K562 (cell line): ENCODE measurements around the gene CYP21A2. TPM values are rescaled to one million over a fixed set of nuclear protein-coding genes. Genes with fewer than 3 reads are reported as not detected.

Experiments used
- ATAC-seq: fragments of 200-7000 bp; cut with Tn5 transposase; 3 replicates; pipeline ENCODE4 v1.9.1; 2020; ENCODE audit warnings: moderate library complexity
- BruUV-seq: library from RNA; stranded (reverse); fragments of 400-500 nt; replicated peaks from 2 replicates; lab custom pipeline; 2021; lab: Mats Ljungman, UMichigan
- CTCF ChIA-PET: fragments of 300-600 bp; formaldehyde crosslinking; extraction: SDS; loops from one replicate; lab custom pipeline; 2021; ENCODE audit warnings: low intra/inter-chr PET ratio; lab: Yijun Ruan, JAX
- POLR2A ChIA-PET: fragments of 300-600, 350-650 bp; sonication (Branson Sonifier 250); formaldehyde crosslinking; extraction: SDS; loops from one replicate; lab custom pipeline; 2021; ENCODE audit warnings: antibody characterized with exemption, inconsistent platforms; lab: Yijun Ruan, JAX
- DNase-seq, 4 experiments: peaks; one replicate each; pipeline versions ENCODE4 v3.0.0 to v3.0.0-alpha.2; 2011 to 2018; ENCODE audit warnings: low spot score in 3 of 4, mixed read lengths in 3 of 4; ENCODE audit errors: extremely low read depth in 1 of 4
- FAIRE-seq: peaks from 2 replicates; lab custom pipeline; 2011; peaks lifted over from hg19 to GRCh38; lab: Jason Lieb, UNC
- H2AFZ ChIP-seq: 2 replicates; pipeline ENCODE4 v1.6.0; 2011; ENCODE audit warnings: low read depth, low read length, control low read depth, inconsistent platforms
- H3K27ac ChIP-seq: fragments of 200-600 bp; 3 replicates; pipeline ENCODE4 v1.8.0; 2011; ENCODE audit warnings: low read depth, mild to moderate bottlenecking, control low read depth, inconsistent platforms, low read length, moderate library complexity, mixed read lengths; ENCODE audit errors: extremely low read depth
- H3K27me3 ChIP-seq, 2 experiments: fragments of 300-600 bp in 1 of 2; 2 replicates in 1 of 2; 3 replicates in 1 of 2; pipeline versions ENCODE4 v1.6.0 to v1.8.0; 2011; ENCODE audit warnings: inconsistent platforms in 2 of 2, low read length in 2 of 2, mild to moderate bottlenecking in 1 of 2, mixed read lengths in 1 of 2, moderate library complexity in 1 of 2; ENCODE audit not compliant: control insufficient read depth in 2 of 2, insufficient read depth in 2 of 2
- H3K36me3 ChIP-seq: fragments of 300-600 bp; 3 replicates; pipeline ENCODE4 v1.8.0; 2011; ENCODE audit warnings: mild to moderate bottlenecking, low read length, inconsistent platforms; ENCODE audit not compliant: control insufficient read depth, insufficient read depth
- H3K4me1 ChIP-seq, 2 experiments: fragments of 200-600 bp in 1 of 2; replicated peaks in 1 of 2; 2 replicates in 1 of 2; 3 replicates in 1 of 2; pipeline versions ENCODE4 v1.5.1 to v1.8.0; 2011; ENCODE audit warnings: inconsistent platforms in 2 of 2, low read length in 2 of 2, mild to moderate bottlenecking in 1 of 2, mixed read lengths in 1 of 2, moderate library complexity in 1 of 2; ENCODE audit not compliant: control insufficient read depth in 2 of 2, insufficient read depth in 2 of 2
- H3K4me2 ChIP-seq: 2 replicates; pipeline ENCODE4 v1.6.1; 2011; ENCODE audit warnings: low read length, control low read depth, inconsistent platforms, mixed read lengths; ENCODE audit not compliant: insufficient read depth
- H3K4me3 ChIP-seq: fragments of 200-600 bp; sonication (generic), shearing (Covaris generic); 2 replicates; pipeline ENCODE4 v1.5.1; 2016; ENCODE audit warnings: control low read depth, inconsistent platforms
- H3K79me2 ChIP-seq: fragments of 200-600 bp; 3 replicates; pipeline ENCODE4 v1.8.0; 2011; ENCODE audit warnings: low read length, inconsistent platforms; ENCODE audit not compliant: control insufficient read depth, insufficient read depth
- H3K9ac ChIP-seq, 2 experiments: 2 replicates each; pipeline versions ENCODE4 v1.6.0 to v1.6.1; 2011; ENCODE audit warnings: low read depth in 2 of 2, low read length in 2 of 2, control low read depth in 1 of 2, inconsistent platforms in 1 of 2, mild to moderate bottlenecking in 1 of 2, mixed read lengths in 1 of 2; ENCODE audit not compliant: insufficient read depth in 1 of 2
- H3K9me1 ChIP-seq: one replicate; pipeline ENCODE4 v1.6.0; 2011; ENCODE audit warnings: inconsistent platforms, mild to moderate bottlenecking, low read length, moderate library complexity; ENCODE audit not compliant: control insufficient read depth, insufficient read depth
- H3K9me3 ChIP-seq: replicated peaks from 2 replicates; pipeline ENCODE4 v1.5.1; 2011; ENCODE audit warnings: low read depth, low read length, inconsistent platforms; ENCODE audit not compliant: control insufficient read depth, insufficient read depth
- H4K20me1 ChIP-seq: replicated peaks from 2 replicates; pipeline ENCODE4 v1.6.1; 2011; ENCODE audit warnings: low read length, inconsistent platforms, mixed read lengths; ENCODE audit not compliant: control insufficient read depth, insufficient read depth
- ATF3 ChIP-seq, 2 experiments: fragments of 450-650 bp in 1 of 2; sonication (generic) in 1 of 2; formaldehyde crosslinking in 1 of 2; IDR thresholded peaks in 1 of 2; conservative IDR thresholded peaks in 1 of 2; 2 replicates each; pipeline versions ENCODE4 v1.6.1 to v1.8.1; 2016 to 2023; ENCODE audit warnings: mild to moderate bottlenecking in 2 of 2, moderate library complexity in 2 of 2, inconsistent platforms in 1 of 2, missing genetic modification reagents in 1 of 2
- CHCHD3 ChIP-seq: fragments of 250-450 bp; sonication (Bioruptor Pico); IDR thresholded peaks from 2 replicates; pipeline ENCODE4 v2.1.2; 2022; ENCODE audit warnings: mild to moderate bottlenecking
- E2F3 ChIP-seq: fragments of 250-450 bp; sonication (Bioruptor Pico); IDR thresholded peaks from 2 replicates; pipeline ENCODE4 v1.4.0; 2020; ENCODE audit warnings: mild to moderate bottlenecking
- KLF13 ChIP-seq: fragments of 450-650 bp; IDR thresholded peaks from 2 replicates; pipeline ENCODE4 v1.6.1; 2016; ENCODE audit warnings: missing genetic modification characterization, low read depth, mild to moderate bottlenecking, missing compliant biosample characterization, moderate library complexity, borderline replicate concordance
- PHF8 ChIP-seq: fragments of 200-600 bp; sonication (generic); IDR thresholded peaks from 2 replicates; pipeline ENCODE4 v1.6.1; 2012; ENCODE audit warnings: mixed run types, mild to moderate bottlenecking, inconsistent platforms, low read length, moderate library complexity, borderline replicate concordance
- PTBP1 ChIP-seq: fragments of 200-400 bp; formaldehyde crosslinking; IDR thresholded peaks from 2 replicates; pipeline ENCODE4 v1.6.1; 2017; ENCODE audit warnings: low read depth, low read length
- REST ChIP-seq, 2 experiments: fragments of 450-650 bp; formaldehyde crosslinking in 1 of 2; IDR thresholded peaks; 2 replicates each; pipeline versions ENCODE4 v1.4.0 to v1.6.1; 2014 to 2020; ENCODE audit warnings: mild to moderate bottlenecking in 2 of 2, borderline replicate concordance in 1 of 2, low read depth in 1 of 2
- SIRT6 ChIP-seq: IDR thresholded peaks from one replicate; pipeline ENCODE4 v1.6.1; 2012; ENCODE audit warnings: low read depth, mild to moderate bottlenecking, control low read depth, inconsistent platforms, low read length, moderate library complexity
- TAL1 ChIP-seq: fragments of 450-650 bp; IDR thresholded peaks from 2 replicates; pipeline ENCODE4 v1.6.1; 2016; ENCODE audit warnings: mild to moderate bottlenecking
- ZNF143 ChIP-seq: sonication (generic); formaldehyde crosslinking; IDR thresholded peaks from 2 replicates; pipeline ENCODE4 v1.9.0; 2022; ENCODE audit warnings: mild to moderate bottlenecking, missing genetic modification reagents
- whole genome bisulfite sequencing: fragments of 100-300 bp; shearing (Covaris generic); methylation state at CpG from one replicate; pipeline ENCODE4 v1.1.6; 2016; ENCODE audit warnings: low coverage, mixed read lengths; ENCODE audit not compliant: insufficient coverage; ENCODE audit errors: missing lambda C conversion rate; 5-methylcytosine and 5-hydroxymethylcytosine counted together
- in situ Hi-C: fragments of 300-500 bp; cut with MboI; formaldehyde crosslinking; loops from 4 replicates; pipeline ENCODE4 v1.15.0; 2018; ENCODE audit warnings: inconsistent platforms, mixed read lengths
- intact Hi-C: fragments of 100-400 bp; cut with micrococcal nuclease; formaldehyde crosslinking; loops from 2 replicates; pipeline ENCODE4 v1.14.2; 2022
- polyA plus RNA-seq, 8 experiments: library from polyadenylated mRNA; depleted of rRNA in 4 of 8; stranded (reverse) in 5 of 8; unstranded in 3 of 8; fragments of >200 nt; fragmentation: Nextera tagmentation in 2 of 8; fragmentation: Illumina TruSeq in 1 of 8; extraction: Ambion mirVana in 2 of 8; extraction: Trizol in 1 of 8; gene quantifications; 2 replicates each; pipeline versions ENCODE4 v1.2.1 to v1.2.3, GENCODE V29; 2011 to 2014; ENCODE audit warnings: inconsistent platforms in 1 of 8, missing spikeins in 1 of 8
- total RNA-seq, 7 experiments: library from RNA; depleted of rRNA in 6 of 7; stranded (reverse); fragments of >200 nt in 6 of 7; fragmentation: Illumina TruSeq in 2 of 7; extraction: Trizol in 2 of 7; gene quantifications; 2 replicates each; pipeline versions ENCODE4 v1.2.1 to v1.2.3, GENCODE V29; 2011 to 2021; ENCODE audit warnings: low replicate concordance in 1 of 7
- TF ChIP-seq, protein P1 (sequence below): IDR thresholded peaks from 2 replicates; pipeline ENCODE4 v1.6.1; 2011; ENCODE audit not compliant: insufficient read length; ENCODE audit errors: extremely low read depth

Gene CYP21A2
- total and polyA plus RNA-seq, 9 of the 15 experiments (the other 6 are each of a cell fraction or from before 2014, with no cell fraction given) = 0.03 to 1.4 (median 0.19) TPM

GRCh38 chr6:32068867-32069266 lies 30.7 kb downstream of the CYP21A2 start (continued):
- TF ChIP-seq ATF3 (IDR thresholded peaks at IDR 0.05) (peak; percentile 42), ATF3 (CRISPR knock-in tag; conservative IDR thresholded peaks at IDR 0.05) (no peak)
- TF ChIP-seq, all 486 proteins: peak for 2

DNA sequence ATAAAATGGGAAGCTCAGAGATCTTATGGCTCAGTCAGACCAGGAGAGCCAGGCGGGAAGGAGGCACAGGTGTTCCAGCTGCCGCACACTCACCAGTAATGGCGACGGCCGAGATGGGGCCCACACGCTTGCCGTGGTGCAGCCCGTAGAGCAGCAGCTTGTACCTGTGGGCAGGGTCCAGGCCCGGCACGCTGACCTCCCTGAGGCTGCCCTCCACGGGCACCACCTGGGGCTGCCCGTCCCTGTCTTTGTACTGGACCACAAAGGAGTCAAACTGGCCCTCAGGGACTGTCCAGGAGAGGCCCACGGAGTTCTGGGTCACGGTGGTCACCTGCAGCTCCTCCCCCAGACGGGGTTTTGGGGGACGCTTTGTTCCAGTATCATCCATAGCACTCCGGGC lies 31.2 kb downstream of the CYP21A2 start:
- 15% methylated on average over 17 of the region's 17 CpGs for WGBS
- H3K4me3 ChIP-seq = no peak overlapping the region
- DNase-seq = no peak
- intact Hi-C loops = no loop called here
- H3K27me3 ChIP-seq = peaks cover 54 to 67% of the 10 kb centered on the region in 2 experiments
- H3K9me1 ChIP-seq = no peaks in the 10 kb centered on the region
- no peaks in the 10 kb centered on the region for H3K79me2 ChIP-seq
- no TSS peak for BruUV-seq
- no peak for FAIRE-seq
- CTCF ChIA-PET = no interaction called here
- in situ Hi-C loops = no loop called here
- POLR2A ChIA-PET = no interaction called here
- ATAC-seq = peak; percentile 7; the same call in 1 of the 3 replicates
- no peak overlapping the region for H3K4me2 ChIP-seq
- H3K9ac ChIP-seq = no peak overlapping the region
- no peaks in the 10 kb centered on the region for H3K9me3 ChIP-seq
- H4K20me1 ChIP-seq = no peaks in the 10 kb centered on the region
- H3K36me3 ChIP-seq = no peaks in the 10 kb centered on the region
- peaks cover 0 to 17% of the 10 kb centered on the region in 2 experiments; a peak in 2 of 5 replicates for H3K4me1 ChIP-seq
- no peak overlapping the region for H2AFZ ChIP-seq
- H3K27ac ChIP-seq = no peak overlapping the region
- TF ChIP-seq KLF13 (tag) (no peak), CHCHD3 (CRISPR knock-in tag) (no peak), ZNF143 (CRISPR knock-in tag) (no peak), E2F3 (no peak), PHF8 (no peak), REST (IDR thresholded peaks at IDR 0.05; ENCODE audit: borderline replicate concordance) (no peak), REST (CRISPR knock-in tag; IDR thresholded peaks at IDR 0.05; ENCODE audit: low read depth) (no peak), PTBP1 (no peak), SIRT6 (no peak), TAL1 (no peak)
- TF ChIP-seq, protein P1, sequence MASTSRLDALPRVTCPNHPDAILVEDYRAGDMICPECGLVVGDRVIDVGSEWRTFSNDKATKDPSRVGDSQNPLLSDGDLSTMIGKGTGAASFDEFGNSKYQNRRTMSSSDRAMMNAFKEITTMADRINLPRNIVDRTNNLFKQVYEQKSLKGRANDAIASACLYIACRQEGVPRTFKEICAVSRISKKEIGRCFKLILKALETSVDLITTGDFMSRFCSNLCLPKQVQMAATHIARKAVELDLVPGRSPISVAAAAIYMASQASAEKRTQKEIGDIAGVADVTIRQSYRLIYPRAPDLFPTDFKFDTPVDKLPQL = no peak
